Cardiac muscle cell (in vitro differentiated cells and primary cell): ENCODE results near the gene WDR3. TPM values are rescaled to one million over a fixed set of nuclear protein-coding genes. Genes with fewer than 3 reads are reported as not detected.

ENCODE experiments used
- DNase-seq, 2 donors: peaks; one replicate each; pipeline versions ENCODE4 v3.0.0 to v3.0.0-alpha.2; 2010 to 2017; ENCODE audit warnings: low read depth in 1 of 2, low spot score in 1 of 2
- H3K27ac ChIP-seq: fragments of 200-600 bp; sonication (generic); 2 replicates; pipeline ENCODE4 v1.5.1; 2016
- H3K27me3 ChIP-seq: fragments of 200-600 bp; sonication (generic); 2 replicates; pipeline ENCODE4 v1.6.0; 2016; ENCODE audit warnings: control low read depth
- H3K36me3 ChIP-seq: fragments of 200-600 bp; sonication (generic); 2 replicates; pipeline ENCODE4 v1.5.1; 2016; ENCODE audit warnings: control low read depth
- H3K4me1 ChIP-seq: fragments of 200-600 bp; sonication (generic); 2 replicates; pipeline ENCODE4 v1.8.1; 2017; ENCODE audit warnings: low read depth, mild to moderate bottlenecking, mixed run types
- H3K4me3 ChIP-seq: fragments of 200-600 bp; sonication (generic); 2 replicates; pipeline ENCODE4 v1.5.1; 2016; ENCODE audit warnings: mild to moderate bottlenecking
- H3K9me3 ChIP-seq: fragments of 200-600 bp; sonication (generic); 2 replicates; pipeline ENCODE4 v1.5.1; 2017; ENCODE audit warnings: low read depth, mild to moderate bottlenecking, control low read depth
- polyA plus RNA-seq: library from polyadenylated mRNA; unstranded; fragments of >200 nt; fragmentation: Nextera tagmentation; extraction: Ambion mirVana; gene quantifications from 2 replicates; pipeline ENCODE4 v1.2.1, GENCODE V29; 2016
- total RNA-seq: library from RNA; depleted of rRNA; stranded (reverse); fragments of >200 nt; gene quantifications from 2 replicates; pipeline ENCODE4 v1.2.3, GENCODE V29; 2016
- TF ChIP-seq, protein P1 (sequence below): IDR thresholded peaks from 2 replicates; pipeline ENCODE4 v1.5.1; 2012; ENCODE audit warnings: low read depth, mild to moderate bottlenecking, low read length

WDR3 gene
- total and polyA plus RNA-seq, 2 experiments from 2014 or later = 20.8 to 31.5 TPM

DNA sequence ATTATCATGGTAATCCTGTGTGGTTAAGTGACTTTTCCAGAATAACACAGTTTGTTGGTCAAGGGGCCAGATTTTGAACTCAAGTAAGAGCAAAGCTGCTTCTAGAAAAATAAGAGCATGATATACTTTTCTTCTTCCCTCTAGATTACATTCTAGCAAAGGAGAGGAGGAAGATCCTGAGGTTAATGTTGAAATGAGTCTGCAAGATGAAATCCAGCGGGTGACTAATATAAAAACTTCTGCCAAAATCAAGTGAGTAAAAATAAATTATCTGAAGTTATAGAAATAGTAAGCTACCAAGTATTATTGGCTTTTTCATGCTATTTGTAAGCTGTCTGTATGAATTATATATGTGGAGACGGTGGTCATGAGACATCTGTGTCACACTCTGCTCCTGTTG, 12.8 kb downstream of the WDR3 start:
- Histone ChIP-seq H3K4me1 (no peaks in the 10 kb centered on the region), H3K27me3 (no peaks in the 10 kb centered on the region), H3K36me3 (peaks cover 77% of the 10 kb centered on the region), H3K4me3 (no peak overlapping the region), H3K27ac (no peak overlapping the region), H3K9me3 (no peaks in the 10 kb centered on the region)
- TF ChIP-seq, protein P1, sequence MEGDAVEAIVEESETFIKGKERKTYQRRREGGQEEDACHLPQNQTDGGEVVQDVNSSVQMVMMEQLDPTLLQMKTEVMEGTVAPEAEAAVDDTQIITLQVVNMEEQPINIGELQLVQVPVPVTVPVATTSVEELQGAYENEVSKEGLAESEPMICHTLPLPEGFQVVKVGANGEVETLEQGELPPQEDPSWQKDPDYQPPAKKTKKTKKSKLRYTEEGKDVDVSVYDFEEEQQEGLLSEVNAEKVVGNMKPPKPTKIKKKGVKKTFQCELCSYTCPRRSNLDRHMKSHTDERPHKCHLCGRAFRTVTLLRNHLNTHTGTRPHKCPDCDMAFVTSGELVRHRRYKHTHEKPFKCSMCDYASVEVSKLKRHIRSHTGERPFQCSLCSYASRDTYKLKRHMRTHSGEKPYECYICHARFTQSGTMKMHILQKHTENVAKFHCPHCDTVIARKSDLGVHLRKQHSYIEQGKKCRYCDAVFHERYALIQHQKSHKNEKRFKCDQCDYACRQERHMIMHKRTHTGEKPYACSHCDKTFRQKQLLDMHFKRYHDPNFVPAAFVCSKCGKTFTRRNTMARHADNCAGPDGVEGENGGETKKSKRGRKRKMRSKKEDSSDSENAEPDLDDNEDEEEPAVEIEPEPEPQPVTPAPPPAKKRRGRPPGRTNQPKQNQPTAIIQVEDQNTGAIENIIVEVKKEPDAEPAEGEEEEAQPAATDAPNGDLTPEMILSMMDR = no peak
- DNase-seq = no peak

- Histone ChIP-seq H3K36me3 (peaks cover 91% of the 10 kb centered on the region), H3K4me1 (no peaks in the 10 kb centered on the region)
Measured at GRCh38 chr1:117952386-117952785, 22.8 kb downstream of the WDR3 start.

DNA sequence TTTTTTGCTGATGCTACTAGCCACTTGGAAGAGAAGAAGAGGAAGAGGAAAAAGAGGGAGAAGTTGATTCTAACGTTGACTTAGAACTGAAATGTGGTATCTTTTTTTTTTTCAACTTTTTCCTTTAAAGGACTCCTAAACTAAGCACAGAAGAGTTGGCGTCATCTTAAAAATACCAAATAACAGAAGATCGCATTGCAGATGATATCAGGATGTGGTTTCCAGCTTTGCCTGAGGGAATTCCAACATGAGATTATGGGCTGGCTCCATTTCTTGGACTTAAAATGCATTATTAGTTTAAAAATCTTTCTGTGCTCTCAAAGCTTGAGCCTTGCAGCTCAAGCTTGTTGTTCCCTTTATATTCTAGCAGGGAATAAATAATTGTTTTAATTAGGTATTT, 29.8 kb downstream of the WDR3 start:
- DNase-seq = peak in 1 of 2 donors; percentile 57
- no peak overlapping the region for H3K4me3 ChIP-seq
- TF ChIP-seq, protein P1 = no peak

More at GRCh38 chr1:117952386-117952785, 22.8 kb downstream of the WDR3 start:
- H3K27me3 ChIP-seq = no peaks in the 10 kb centered on the region
- TF ChIP-seq, protein P1 = no peak
- H3K9me3 ChIP-seq = no peaks in the 10 kb centered on the region
- no peak overlapping the region for H3K4me3 ChIP-seq
- no peak overlapping the region for H3K27ac ChIP-seq
- DNase-seq = no peak

GRCh38 chr1:117964290-117965038, 34.9 kb downstream of the WDR3 start:
- DNase-seq = peak in 1 of 2 donors; percentile 13
- no peak overlapping the region for H3K4me3 ChIP-seq
- no peaks in the 10 kb centered on the region for H3K9me3 ChIP-seq
- no peaks in the 10 kb centered on the region for H3K27me3 ChIP-seq
- H3K36me3 ChIP-seq = peaks cover 5% of the 10 kb centered on the region
- H3K4me1 ChIP-seq = no peaks in the 10 kb centered on the region
- H3K27ac ChIP-seq = no peak overlapping the region
- TF ChIP-seq, protein P1 = no peak

More for the DNA sequence above, 29.8 kb downstream of the WDR3 start:
- Histone ChIP-seq H3K27ac (no peak overlapping the region), H3K27me3 (no peaks in the 10 kb centered on the region), H3K36me3 (peaks cover 41% of the 10 kb centered on the region), H3K4me1 (no peaks in the 10 kb centered on the region), H3K9me3 (no peaks in the 10 kb centered on the region)

DNA sequence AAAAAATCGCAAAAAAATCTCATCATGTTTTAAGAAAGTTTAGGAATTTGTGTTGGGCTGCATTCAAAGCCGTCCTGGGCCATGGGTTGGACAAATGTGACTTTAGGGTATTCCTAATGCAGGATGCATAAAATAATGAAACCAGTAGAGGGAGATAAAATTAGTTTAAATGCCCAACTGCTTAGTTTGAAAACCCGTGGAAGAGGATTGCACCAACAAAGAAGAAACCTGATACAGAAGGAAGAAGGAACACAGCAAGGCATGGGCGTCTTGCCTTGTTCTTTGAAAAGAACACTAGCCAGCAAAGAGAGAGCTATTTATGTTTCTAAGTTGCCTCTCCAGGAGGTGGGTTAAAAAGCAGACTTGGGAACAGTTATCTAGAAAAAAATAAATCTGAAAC, 37.9 kb downstream of the WDR3 start:
- Histone ChIP-seq H3K9me3 (no peaks in the 10 kb centered on the region), H3K36me3 (no peaks in the 10 kb centered on the region), H3K4me3 (no peak overlapping the region), H3K27me3 (no peaks in the 10 kb centered on the region), H3K27ac (no peak overlapping the region), H3K4me1 (no peaks in the 10 kb centered on the region)
- peak in 1 of 2 donors; percentile 73 for DNase-seq
- TF ChIP-seq, protein P1 = peak; percentile 42
